ENCODE results near the gene GSTT2B.
A peak's percentile ranks its signal among the peaks of the same experiment; 100 is the strongest.
"Not testable (repeated sequence)": the region's sequence is repeated elsewhere in the genome, so short reads cannot be mapped to it uniquely, and the experiment has no call there.

The GSTT2B gene

GRCh38 chr22:23913306-23913660 lies 47.7 kb downstream of the GSTT2B start:
- TF ChIP-seq CTCF (IDR thresholded peaks at IDR 0.05) (no peak), ZFX (IDR thresholded peaks at IDR 0.05; ENCODE audit: borderline replicate concordance) (no peak)
- H3K27ac ChIP-seq: peak overlapping the region; percentile 84

- TF ChIP-seq CTCF (IDR thresholded peaks at IDR 0.05) (no peak), ZFX (IDR thresholded peaks at IDR 0.05; ENCODE audit: borderline replicate concordance) (no peak)
Measured at GRCh38 chr22:23912293-23912903, 48.6 kb downstream of the GSTT2B start.

GRCh38 chr22:23911318-23911980 lies 49.5 kb downstream of the GSTT2B start:
- H3K27ac ChIP-seq: no peak overlapping the region
- TF ChIP-seq ZFX (IDR thresholded peaks at IDR 0.05; ENCODE audit: borderline replicate concordance) (no peak), CTCF (IDR thresholded peaks at IDR 0.05) (no peak)

More at GRCh38 chr22:23912293-23912903, 48.6 kb downstream of the GSTT2B start:
- H3K27ac ChIP-seq: peak overlapping the region; percentile 84; the same call in 1 of the 2 replicates

GRCh38 chr22:23910496-23911190 lies 50.4 kb downstream of the GSTT2B start:
- no peak for TF ChIP-seq ZFX (IDR thresholded peaks at IDR 0.05; ENCODE audit: borderline replicate concordance)
- no peak for TF ChIP-seq CTCF (IDR thresholded peaks at IDR 0.05)
- no peak overlapping the region for H3K27ac ChIP-seq

- TF ChIP-seq CTCF (IDR thresholded peaks at IDR 0.05): no peak
- TF ChIP-seq ZFX (IDR thresholded peaks at IDR 0.05; ENCODE audit: borderline replicate concordance): no peak
- H3K27ac ChIP-seq: peak overlapping the region; percentile 26; the same call in 1 of the 2 replicates
Measured at GRCh38 chr22:23909296-23909898, 51.6 kb downstream of the GSTT2B start.

GRCh38 chr22:23908587-23909205 lies 52.3 kb downstream of the GSTT2B start:
- H3K27ac ChIP-seq: peak overlapping the region; percentile 26; the same call in 1 of the 2 replicates
- TF ChIP-seq ZFX (IDR thresholded peaks at IDR 0.05; ENCODE audit: borderline replicate concordance): no peak
- TF ChIP-seq CTCF (IDR thresholded peaks at IDR 0.05): no peak

GRCh38 chr22:23907423-23907822 lies 53.6 kb downstream of the GSTT2B start:
- not testable (repeated sequence) for H3K27ac ChIP-seq
